Measurements from ENCODE around the gene UGGT2.
A peak's percentile ranks its signal among the peaks of the same experiment; 100 is the strongest.
"Not testable (repeated sequence)": the region's sequence is repeated elsewhere in the genome, so short reads cannot be mapped to it uniquely, and the experiment has no call there.

UGGT2 gene

GRCh38 chr13:96051491-96051890, 1.7 kb downstream of the UGGT2 start:
- not testable (repeated sequence) for DNase-seq

GRCh38 chr13:96050955-96051354, 2.2 kb downstream of the UGGT2 start:
- DNase-seq = not testable (repeated sequence)

- DNase-seq = not testable (repeated sequence)
Measured at GRCh38 chr13:96046449-96047126, 6.6 kb downstream of the UGGT2 start.

GRCh38 chr13:96044238-96044637, 9.0 kb downstream of the UGGT2 start:
- DNase-seq = no peak

- DNase-seq = no peak
Measured at GRCh38 chr13:96041326-96042110, 11.7 kb downstream of the UGGT2 start.

- no peak for DNase-seq
Measured at GRCh38 chr13:96036515-96036914, 16.7 kb downstream of the UGGT2 start.

GRCh38 chr13:96034662-96035061, 18.5 kb downstream of the UGGT2 start:
- DNase-seq = no peak

- no peak for DNase-seq
Measured at GRCh38 chr13:96033220-96034015, 19.8 kb downstream of the UGGT2 start.

GRCh38 chr13:96032717-96033116, 20.5 kb downstream of the UGGT2 start:
- DNase-seq = no peak

- no peak for DNase-seq
Measured at GRCh38 chr13:96029002-96029401, 24.2 kb downstream of the UGGT2 start.

GRCh38 chr13:96027496-96027895, 25.7 kb downstream of the UGGT2 start:
- no peak for DNase-seq

- DNase-seq = no peak
Measured at GRCh38 chr13:96025283-96025682, 27.9 kb downstream of the UGGT2 start.

GRCh38 chr13:96020931-96021330, 32.3 kb downstream of the UGGT2 start:
- DNase-seq = no peak

GRCh38 chr13:96020155-96020575, 33.0 kb downstream of the UGGT2 start:
- peak; percentile 12 for DNase-seq

GRCh38 chr13:96018135-96018534, 35.1 kb downstream of the UGGT2 start:
- no peak for DNase-seq

- DNase-seq = no peak
Measured at GRCh38 chr13:96011291-96011872, 41.8 kb downstream of the UGGT2 start.

GRCh38 chr13:96003304-96003703, 49.9 kb downstream of the UGGT2 start:
- DNase-seq = no peak

GRCh38 chr13:96002322-96003131, 50.7 kb downstream of the UGGT2 start:
- no peak for DNase-seq

GRCh38 chr13:96000069-96000468, 53.1 kb downstream of the UGGT2 start:
- DNase-seq = no peak

GRCh38 chr13:95987841-95988240, 65.4 kb downstream of the UGGT2 start:
- no peak for DNase-seq

GRCh38 chr13:95982144-95982543, 71.1 kb downstream of the UGGT2 start:
- no peak for DNase-seq

- DNase-seq = not testable (repeated sequence)
Measured at GRCh38 chr13:95972651-95973050, 80.5 kb downstream of the UGGT2 start.

All from NCI-H226 (cell line).